HepG2 (cell line): ENCODE measurements around the gene LPXN. TPM values are rescaled to one million over a fixed set of nuclear protein-coding genes. Genes with fewer than 3 reads are reported as not detected.

Experiments
- BRCA1 ChIP-seq: sonication (generic); formaldehyde crosslinking; IDR thresholded peaks from 2 replicates; pipeline ENCODE4 v1.4.0; 2020; ENCODE audit warnings: missing genetic modification reagents
- CEBPG ChIP-seq: IDR thresholded peaks from 2 replicates; pipeline ENCODE4 v1.6.1; 2016
- NBN ChIP-seq: fragments of 450-650 bp; conservative IDR thresholded peaks from 2 replicates; pipeline ENCODE4 v1.6.1; 2017
- ZNF562 ChIP-seq: sonication (generic); formaldehyde crosslinking; IDR thresholded peaks from 2 replicates; pipeline ENCODE4 v1.8.0; 2022; ENCODE audit warnings: missing genetic modification reagents, borderline replicate concordance
- polyA plus RNA-seq, 8 experiments: library from polyadenylated mRNA; depleted of rRNA in 3 of 8; stranded (reverse) in 7 of 8; unstranded in 1 of 8; fragments of >200 nt; fragmentation: Illumina TruSeq in 4 of 8; extraction: Trizol in 4 of 8; gene quantifications; 2 replicates each; pipeline versions ENCODE4 v1.2.1 to v1.2.3, GENCODE V29; 2011 to 2016; ENCODE audit warnings: low read depth in 4 of 8, missing spikeins in 1 of 8, mixed read lengths in 1 of 8; ENCODE audit not compliant: insufficient read depth in 1 of 8
- total RNA-seq, 5 experiments: library from RNA; depleted of rRNA; stranded (reverse); fragments of >200 nt; fragmentation: Illumina TruSeq; extraction: Trizol; gene quantifications; 2 replicates each; pipeline ENCODE4 v1.2.3, GENCODE V29; 2016; ENCODE audit warnings: low read depth in 1 of 5
- TF ChIP-seq, protein P1 (sequence below): sonication (generic); formaldehyde crosslinking; IDR thresholded peaks from 2 replicates; pipeline ENCODE4 v1.4.0; 2020; ENCODE audit warnings: missing genetic modification reagents, borderline replicate concordance
- TF ChIP-seq, protein P2 (sequence below): sonication (generic); formaldehyde crosslinking; IDR thresholded peaks from 2 replicates; pipeline ENCODE4 v1.4.0; 2020; ENCODE audit warnings: missing genetic modification reagents
- TF ChIP-seq, protein P3 (sequence below): sonication (generic); formaldehyde crosslinking; IDR thresholded peaks from 2 replicates; pipeline ENCODE4 v1.9.0; 2021; ENCODE audit warnings: missing genetic modification reagents, borderline replicate concordance
- TF ChIP-seq, protein P4 (sequence below): IDR thresholded peaks from 2 replicates; pipeline ENCODE4 v1.6.1; 2016; ENCODE audit warnings: missing biosample characterization, missing genetic modification reagents, low read depth

Gene LPXN
- total and polyA plus RNA-seq, 2 of the 13 experiments (the other 11 are each of a cell fraction or from before 2014, with no cell fraction given), result 1.7 to 3.5 TPM

DNA sequence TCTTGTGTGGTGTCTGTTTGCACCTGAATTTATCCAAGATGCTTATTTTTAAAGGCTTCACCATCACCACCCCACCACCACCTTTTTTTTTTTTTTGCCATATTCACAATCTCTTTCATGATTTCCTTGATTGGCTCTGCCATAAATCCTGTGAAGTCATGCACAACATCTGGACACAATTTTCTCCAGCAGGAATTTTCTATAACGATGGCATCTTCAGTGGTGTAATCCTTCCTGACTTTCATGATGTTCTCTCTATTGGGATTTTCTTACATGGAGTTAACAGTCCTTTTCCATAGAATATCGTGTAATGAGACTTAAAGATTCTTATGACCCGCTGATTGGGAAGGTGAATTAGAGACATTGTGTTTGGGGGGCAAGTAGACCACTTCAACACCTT lies 21.0 kb upstream of the LPXN start (continued):
- TF ChIP-seq, protein P1, sequence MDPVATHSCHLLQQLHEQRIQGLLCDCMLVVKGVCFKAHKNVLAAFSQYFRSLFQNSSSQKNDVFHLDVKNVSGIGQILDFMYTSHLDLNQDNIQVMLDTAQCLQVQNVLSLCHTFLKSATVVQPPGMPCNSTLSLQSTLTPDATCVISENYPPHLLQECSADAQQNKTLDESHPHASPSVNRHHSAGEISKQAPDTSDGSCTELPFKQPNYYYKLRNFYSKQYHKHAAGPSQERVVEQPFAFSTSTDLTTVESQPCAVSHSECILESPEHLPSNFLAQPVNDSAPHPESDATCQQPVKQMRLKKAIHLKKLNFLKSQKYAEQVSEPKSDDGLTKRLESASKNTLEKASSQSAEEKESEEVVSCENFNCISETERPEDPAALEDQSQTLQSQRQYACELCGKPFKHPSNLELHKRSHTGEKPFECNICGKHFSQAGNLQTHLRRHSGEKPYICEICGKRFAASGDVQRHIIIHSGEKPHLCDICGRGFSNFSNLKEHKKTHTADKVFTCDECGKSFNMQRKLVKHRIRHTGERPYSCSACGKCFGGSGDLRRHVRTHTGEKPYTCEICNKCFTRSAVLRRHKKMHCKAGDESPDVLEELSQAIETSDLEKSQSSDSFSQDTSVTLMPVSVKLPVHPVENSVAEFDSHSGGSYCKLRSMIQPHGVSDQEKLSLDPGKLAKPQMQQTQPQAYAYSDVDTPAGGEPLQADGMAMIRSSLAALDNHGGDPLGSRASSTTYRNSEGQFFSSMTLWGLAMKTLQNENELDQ (CRISPR knock-in tag), result no peak
- TF ChIP-seq NBN, result no peak
- TF ChIP-seq, protein P2, sequence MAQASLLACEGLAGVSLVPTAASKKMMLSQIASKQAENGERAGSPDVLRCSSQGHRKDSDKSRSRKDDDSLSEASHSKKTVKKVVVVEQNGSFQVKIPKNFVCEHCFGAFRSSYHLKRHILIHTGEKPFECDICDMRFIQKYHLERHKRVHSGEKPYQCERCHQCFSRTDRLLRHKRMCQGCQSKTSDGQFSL, result no peak
- TF ChIP-seq BRCA1 (CRISPR knock-in tag), result no peak
- TF ChIP-seq, protein P3, sequence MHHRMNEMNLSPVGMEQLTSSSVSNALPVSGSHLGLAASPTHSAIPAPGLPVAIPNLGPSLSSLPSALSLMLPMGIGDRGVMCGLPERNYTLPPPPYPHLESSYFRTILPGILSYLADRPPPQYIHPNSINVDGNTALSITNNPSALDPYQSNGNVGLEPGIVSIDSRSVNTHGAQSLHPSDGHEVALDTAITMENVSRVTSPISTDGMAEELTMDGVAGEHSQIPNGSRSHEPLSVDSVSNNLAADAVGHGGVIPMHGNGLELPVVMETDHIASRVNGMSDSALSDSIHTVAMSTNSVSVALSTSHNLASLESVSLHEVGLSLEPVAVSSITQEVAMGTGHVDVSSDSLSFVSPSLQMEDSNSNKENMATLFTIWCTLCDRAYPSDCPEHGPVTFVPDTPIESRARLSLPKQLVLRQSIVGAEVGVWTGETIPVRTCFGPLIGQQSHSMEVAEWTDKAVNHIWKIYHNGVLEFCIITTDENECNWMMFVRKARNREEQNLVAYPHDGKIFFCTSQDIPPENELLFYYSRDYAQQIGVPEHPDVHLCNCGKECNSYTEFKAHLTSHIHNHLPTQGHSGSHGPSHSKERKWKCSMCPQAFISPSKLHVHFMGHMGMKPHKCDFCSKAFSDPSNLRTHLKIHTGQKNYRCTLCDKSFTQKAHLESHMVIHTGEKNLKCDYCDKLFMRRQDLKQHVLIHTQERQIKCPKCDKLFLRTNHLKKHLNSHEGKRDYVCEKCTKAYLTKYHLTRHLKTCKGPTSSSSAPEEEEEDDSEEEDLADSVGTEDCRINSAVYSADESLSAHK, result no peak
- no peak for TF ChIP-seq ZNF562
- TF ChIP-seq, protein P4, sequence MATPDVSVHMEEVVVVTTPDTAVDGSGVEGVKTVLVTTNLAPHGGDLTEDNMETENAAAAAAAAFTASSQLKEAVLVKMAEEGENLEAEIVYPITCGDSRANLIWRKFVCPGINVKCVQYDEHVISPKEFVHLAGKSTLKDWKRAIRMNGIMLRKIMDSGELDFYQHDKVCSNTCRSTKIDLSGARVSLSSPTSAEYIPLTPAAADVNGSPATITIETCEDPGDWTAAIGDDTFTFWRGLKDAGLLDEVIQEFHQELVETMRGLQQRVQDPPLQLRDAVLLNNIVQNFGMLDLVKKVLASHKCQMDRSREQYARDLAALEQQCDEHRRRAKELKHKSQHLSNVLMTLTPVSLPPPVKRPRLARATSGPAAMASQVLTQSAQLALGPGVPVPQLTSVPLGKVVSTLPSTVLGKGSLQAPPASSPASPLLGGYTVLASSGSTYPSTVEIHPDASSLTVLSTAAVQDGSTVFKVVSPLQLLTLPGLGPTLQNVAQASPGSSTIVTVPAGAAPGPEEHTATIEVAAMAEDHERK (CRISPR knock-in tag), result no peak
- no peak for TF ChIP-seq CEBPG (CRISPR knock-in tag)
- TF ChIP-seq, all 625 proteins: peak for 0
